Ovary (tissue), 3 donors: Measurements from ENCODE around the gene POLN.

Experiments used
- POLR2A ChIP-seq: fragments of 450-650 bp; IDR thresholded peaks from one replicate; pipeline ENCODE4 v1.6.1; 2017; ENCODE audit warnings: antibody characterized with exemption, mild to moderate bottlenecking, moderate library complexity
- TF ChIP-seq, protein P1 (sequence below), 3 donors: fragments of 450-650 bp in 2 of 3; fragments of 200-600 bp in 1 of 3; IDR thresholded peaks; one replicate each; pipeline versions ENCODE4 v1.5.1 to v1.8.0; 2016 to 2022; ENCODE audit warnings: antibody characterized with exemption in 3 of 3, mild to moderate bottlenecking in 1 of 3
- donor health status: DM: no; HTN: no; CAD: no.

DNA sequence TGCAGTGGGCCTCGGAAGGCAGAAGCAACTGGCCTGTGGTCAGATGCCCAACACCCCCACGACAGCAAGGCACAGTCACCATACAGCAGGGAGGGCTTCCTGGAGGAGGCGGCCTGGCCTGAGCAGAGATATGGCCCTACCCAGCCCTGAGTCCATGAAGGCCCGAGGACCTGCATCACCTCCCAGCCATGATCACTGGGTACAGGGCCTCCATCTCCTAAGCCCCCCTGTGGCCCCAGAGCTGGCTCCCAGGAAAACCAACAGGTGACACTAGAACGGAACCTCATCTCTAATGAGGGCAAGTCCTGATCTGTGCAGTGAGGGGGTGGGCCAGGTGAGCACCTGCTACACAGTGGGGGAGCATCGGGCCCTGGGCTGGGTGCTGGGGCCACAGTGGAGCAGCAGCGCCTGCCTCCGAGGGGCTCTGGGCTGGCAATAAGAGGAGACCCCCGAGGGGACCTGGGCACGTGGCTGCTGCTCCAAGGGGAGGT is 46.2 kb upstream of the POLN start:
- TF ChIP-seq, protein P1, sequence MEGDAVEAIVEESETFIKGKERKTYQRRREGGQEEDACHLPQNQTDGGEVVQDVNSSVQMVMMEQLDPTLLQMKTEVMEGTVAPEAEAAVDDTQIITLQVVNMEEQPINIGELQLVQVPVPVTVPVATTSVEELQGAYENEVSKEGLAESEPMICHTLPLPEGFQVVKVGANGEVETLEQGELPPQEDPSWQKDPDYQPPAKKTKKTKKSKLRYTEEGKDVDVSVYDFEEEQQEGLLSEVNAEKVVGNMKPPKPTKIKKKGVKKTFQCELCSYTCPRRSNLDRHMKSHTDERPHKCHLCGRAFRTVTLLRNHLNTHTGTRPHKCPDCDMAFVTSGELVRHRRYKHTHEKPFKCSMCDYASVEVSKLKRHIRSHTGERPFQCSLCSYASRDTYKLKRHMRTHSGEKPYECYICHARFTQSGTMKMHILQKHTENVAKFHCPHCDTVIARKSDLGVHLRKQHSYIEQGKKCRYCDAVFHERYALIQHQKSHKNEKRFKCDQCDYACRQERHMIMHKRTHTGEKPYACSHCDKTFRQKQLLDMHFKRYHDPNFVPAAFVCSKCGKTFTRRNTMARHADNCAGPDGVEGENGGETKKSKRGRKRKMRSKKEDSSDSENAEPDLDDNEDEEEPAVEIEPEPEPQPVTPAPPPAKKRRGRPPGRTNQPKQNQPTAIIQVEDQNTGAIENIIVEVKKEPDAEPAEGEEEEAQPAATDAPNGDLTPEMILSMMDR (IDR thresholded peaks at IDR 0.05): no peak
- TF ChIP-seq POLR2A: no peak
